Measurements from ENCODE around the gene DYRK1A. TPM values are rescaled to one million over a fixed set of nuclear protein-coding genes. Genes with fewer than 3 reads are reported as not detected.

The DYRK1A gene
- total and polyA plus RNA-seq, 2 of the 13 experiments (the other 11 are each of a cell fraction or from before 2014, with no cell fraction given), result 24.6 to 34.2 TPM

- no peak for FAIRE-seq
- H3K9ac ChIP-seq (ENCODE audit: insufficient read depth, low read depth, low read length), result no peak overlapping the region
- peaks cover 98% of the 10 kb centered on the region for H3K79me2 ChIP-seq (ENCODE audit: insufficient read depth, low read length)
- no peak for DNase-seq (ENCODE audit: low spot score)
- WGBS (ENCODE audit: low lambda C conversion rate), result 97% methylated on average over 5 of the region's 5 CpGs
- no peaks in the 10 kb centered on the region for H3K9me3 ChIP-seq (ENCODE audit: low read length)
- TF ChIP-seq, protein P1, sequence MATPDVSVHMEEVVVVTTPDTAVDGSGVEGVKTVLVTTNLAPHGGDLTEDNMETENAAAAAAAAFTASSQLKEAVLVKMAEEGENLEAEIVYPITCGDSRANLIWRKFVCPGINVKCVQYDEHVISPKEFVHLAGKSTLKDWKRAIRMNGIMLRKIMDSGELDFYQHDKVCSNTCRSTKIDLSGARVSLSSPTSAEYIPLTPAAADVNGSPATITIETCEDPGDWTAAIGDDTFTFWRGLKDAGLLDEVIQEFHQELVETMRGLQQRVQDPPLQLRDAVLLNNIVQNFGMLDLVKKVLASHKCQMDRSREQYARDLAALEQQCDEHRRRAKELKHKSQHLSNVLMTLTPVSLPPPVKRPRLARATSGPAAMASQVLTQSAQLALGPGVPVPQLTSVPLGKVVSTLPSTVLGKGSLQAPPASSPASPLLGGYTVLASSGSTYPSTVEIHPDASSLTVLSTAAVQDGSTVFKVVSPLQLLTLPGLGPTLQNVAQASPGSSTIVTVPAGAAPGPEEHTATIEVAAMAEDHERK (CRISPR knock-in tag; IDR thresholded peaks at IDR 0.05; ENCODE audit: low read depth), result no peak
- TF ChIP-seq ZC3H13 (CRISPR knock-in tag; IDR thresholded peaks at IDR 0.05) (no peak), ZNF773 (CRISPR knock-in tag; IDR thresholded peaks at IDR 0.05; ENCODE audit: borderline replicate concordance) (no peak), ZBTB25 (CRISPR knock-in tag; IDR thresholded peaks at IDR 0.05) (no peak), ZBTB42 (CRISPR knock-in tag; IDR thresholded peaks at IDR 0.05) (no peak)
- H3K4me3 ChIP-seq (replicated peaks in 1 of 3; ENCODE audit: insufficient read depth in 1 of 3, low read depth in 2 of 3, low read length in 3 of 3), result no peak overlapping the region
- H4K20me1 ChIP-seq (ENCODE audit: insufficient read depth, low read length), result peaks cover 43% of the 10 kb centered on the region
- H3K27me3 ChIP-seq (ENCODE audit: control insufficient read depth in 1 of 2, insufficient read depth in 2 of 2, low read length in 2 of 2), result no peaks in the 10 kb centered on the region
- ChIA-PET POLR2A (no interaction called here), CTCF (ENCODE audit: low intra/inter-chr PET ratio, low total read pairs) (no interaction called here)
- BruUV-seq (replicated peaks), result no TSS peak
- no peak overlapping the region for H3K4me2 ChIP-seq (ENCODE audit: low read depth, low read length)
- no peak overlapping the region for H3K27ac ChIP-seq (ENCODE audit: extremely low read length, insufficient read depth, low read length)
- peaks cover 32% of the 10 kb centered on the region for H3K4me1 ChIP-seq (ENCODE audit: insufficient read depth, low read length)
- in situ Hi-C loops (cut with HindIII; ENCODE audit: extremely low pct_ligation_motif_present, low pct_unique_long_range_greater_than_20kb), result no loop called here
- no peak overlapping the region for H2AFZ ChIP-seq (ENCODE audit: low read length)
- intact Hi-C loops (cut with micrococcal nuclease; ENCODE audit: unreplicated experiment), result no loop called here
- peaks cover 2 to 8% of the 10 kb centered on the region in 2 experiments; a peak in 3 of 5 replicates for H3K36me3 ChIP-seq (replicated peaks in 1 of 2; ENCODE audit: control insufficient read depth in 1 of 2, insufficient read depth in 2 of 2, low read length in 2 of 2)
- ATAC-seq, result no peak
Observed at GRCh38 chr21:37445228-37445627, 78.7 kb downstream of the DYRK1A start.

- ChIA-PET POLR2A (no interaction called here), CTCF (ENCODE audit: low intra/inter-chr PET ratio, low total read pairs) (no interaction called here)
- no peak overlapping the region for H3K4me3 ChIP-seq (replicated peaks in 1 of 3; ENCODE audit: insufficient read depth in 1 of 3, low read depth in 2 of 3, low read length in 3 of 3)
- H4K20me1 ChIP-seq (ENCODE audit: insufficient read depth, low read length), result peaks cover 42% of the 10 kb centered on the region
- no peak for DNase-seq (ENCODE audit: low spot score)
- H3K36me3 ChIP-seq (replicated peaks in 1 of 2; ENCODE audit: control insufficient read depth in 1 of 2, insufficient read depth in 2 of 2, low read length in 2 of 2), result peaks cover 2 to 8% of the 10 kb centered on the region in 2 experiments; a peak in 3 of 5 replicates
- no peaks in the 10 kb centered on the region for H3K27me3 ChIP-seq (ENCODE audit: control insufficient read depth in 1 of 2, insufficient read depth in 2 of 2, low read length in 2 of 2)
- intact Hi-C loops (cut with micrococcal nuclease; ENCODE audit: unreplicated experiment) (no loop called here), in situ Hi-C loops (cut with HindIII; ENCODE audit: extremely low pct_ligation_motif_present, low pct_unique_long_range_greater_than_20kb) (no loop called here)
- peaks cover 94% of the 10 kb centered on the region for H3K79me2 ChIP-seq (ENCODE audit: insufficient read depth, low read length)
- no peak overlapping the region for H2AFZ ChIP-seq (ENCODE audit: low read length)
- H3K4me2 ChIP-seq (ENCODE audit: low read depth, low read length), result no peak overlapping the region
- peak; percentile 83 for ATAC-seq
- no TSS peak for BruUV-seq (replicated peaks)
- WGBS (ENCODE audit: low lambda C conversion rate), result 84% methylated on average over 5 of the region's 5 CpGs
- no peaks in the 10 kb centered on the region for H3K9me3 ChIP-seq (ENCODE audit: low read length)
- H3K9ac ChIP-seq (ENCODE audit: insufficient read depth, low read depth, low read length), result no peak overlapping the region
- H3K27ac ChIP-seq (ENCODE audit: extremely low read length, insufficient read depth, low read length), result no peak overlapping the region
- FAIRE-seq, result no peak
- H3K4me1 ChIP-seq (ENCODE audit: insufficient read depth, low read length), result peaks cover 39% of the 10 kb centered on the region
- TF ChIP-seq RXRB (CRISPR knock-in tag; IDR thresholded peaks at IDR 0.05; ENCODE audit: borderline replicate concordance) (no peak), SMC3 (IDR thresholded peaks at IDR 0.05; ENCODE audit: low read length) (peak; percentile 23; the same call in 1 of the 2 replicates), ZNF782 (CRISPR knock-in tag; IDR thresholded peaks at IDR 0.05; ENCODE audit: borderline replicate concordance) (no peak), RBM22 (optimal IDR thresholded peaks at IDR 0.05; ENCODE audit: low read length) (peak; percentile 17), FOXA1 (IDR thresholded peaks at IDR 0.05) (no peak), FOXA1 (CRISPR knock-in tag; IDR thresholded peaks at IDR 0.05) (peak; percentile 75), SAP130 (CRISPR knock-in tag; IDR thresholded peaks at IDR 0.05; ENCODE audit: low read depth) (0 out of 2 replicates have a peak, but pooled peaks have one; percentile 10)
- TF ChIP-seq, protein P2, sequence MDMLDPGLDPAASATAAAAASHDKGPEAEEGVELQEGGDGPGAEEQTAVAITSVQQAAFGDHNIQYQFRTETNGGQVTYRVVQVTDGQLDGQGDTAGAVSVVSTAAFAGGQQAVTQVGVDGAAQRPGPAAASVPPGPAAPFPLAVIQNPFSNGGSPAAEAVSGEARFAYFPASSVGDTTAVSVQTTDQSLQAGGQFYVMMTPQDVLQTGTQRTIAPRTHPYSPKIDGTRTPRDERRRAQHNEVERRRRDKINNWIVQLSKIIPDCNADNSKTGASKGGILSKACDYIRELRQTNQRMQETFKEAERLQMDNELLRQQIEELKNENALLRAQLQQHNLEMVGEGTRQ (IDR thresholded peaks at IDR 0.05; ENCODE audit: low read depth, low read length), result no peak
- TF ChIP-seq, protein P2 (CRISPR knock-in tag; IDR thresholded peaks at IDR 0.05; ENCODE audit: borderline replicate concordance), result no peak
- TF ChIP-seq, protein P3, sequence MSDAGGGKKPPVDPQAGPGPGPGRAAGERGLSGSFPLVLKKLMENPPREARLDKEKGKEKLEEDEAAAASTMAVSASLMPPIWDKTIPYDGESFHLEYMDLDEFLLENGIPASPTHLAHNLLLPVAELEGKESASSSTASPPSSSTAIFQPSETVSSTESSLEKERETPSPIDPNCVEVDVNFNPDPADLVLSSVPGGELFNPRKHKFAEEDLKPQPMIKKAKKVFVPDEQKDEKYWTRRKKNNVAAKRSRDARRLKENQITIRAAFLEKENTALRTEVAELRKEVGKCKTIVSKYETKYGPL (CRISPR knock-in tag; IDR thresholded peaks at IDR 0.05), result no peak
Observed at GRCh38 chr21:37446552-37446951, 80.0 kb downstream of the DYRK1A start.
